Heart left ventricle (tissue), 16 donors: Measurements from ENCODE around the gene ELOVL1. TPM values are rescaled to one million over a fixed set of nuclear protein-coding genes. Genes with fewer than 3 reads are reported as not detected.
A peak's percentile ranks its signal among the peaks of the same experiment; 100 is the strongest.

ENCODE experiments used
- ATAC-seq, 4 donors: fragments of 200-7000 bp; cut with Tn5 transposase; one replicate each; pipeline ENCODE4 v1.9.1; 2020 to 2022; ENCODE audit warnings: moderate library complexity in 4 of 4, mild to moderate bottlenecking in 3 of 4, moderate number of reproducible peaks in 1 of 4
- DNase-seq, 5 donors: peaks; one replicate each; pipeline ENCODE4 v3.0.0-alpha.2; 2020
- H3K27ac ChIP-seq, 12 donors: fragments of 200-600 bp; sonication (generic) in 4 of 12; one replicate each; pipeline versions ENCODE4 v1.5.0 to v1.8.0; 2016 to 2022; ENCODE audit warnings: mild to moderate bottlenecking in 2 of 12
- H3K27me3 ChIP-seq, 9 donors: fragments of 200-600 bp; sonication (generic) in 2 of 9; one replicate each; pipeline versions ENCODE4 v1.5.1 to v1.8.0; 2016 to 2022; ENCODE audit warnings: mild to moderate bottlenecking in 3 of 9
- H3K36me3 ChIP-seq, 9 donors: fragments of 200-600 bp; sonication (generic) in 2 of 9; one replicate each; pipeline versions ENCODE4 v1.5.0 to v1.8.0; 2018 to 2022; ENCODE audit warnings: mild to moderate bottlenecking in 2 of 9
- H3K4me1 ChIP-seq, 12 donors: fragments of 200-600 bp; sonication (generic) in 4 of 12; one replicate each; pipeline versions ENCODE4 v1.5.0 to v1.8.0; 2016 to 2022; ENCODE audit warnings: mild to moderate bottlenecking in 3 of 12
- H3K4me3 ChIP-seq, 12 donors: fragments of 200-600 bp; sonication (generic) in 4 of 12; one replicate each; pipeline versions ENCODE4 v1.5.0 to v1.8.0; 2017 to 2022; ENCODE audit warnings: mild to moderate bottlenecking in 9 of 12, moderate library complexity in 4 of 12
- H3K9me3 ChIP-seq, 12 donors: fragments of 200-600 bp; sonication (generic) in 4 of 12; one replicate each; pipeline versions ENCODE4 v1.5.0 to v1.8.0; 2016 to 2022; ENCODE audit warnings: mild to moderate bottlenecking in 1 of 12
- POLR2A ChIP-seq, 2 donors: fragments of 450-650 bp; IDR thresholded peaks; one replicate each; pipeline ENCODE4 v1.6.1; 2017; ENCODE audit warnings: antibody characterized with exemption in 2 of 2, mild to moderate bottlenecking in 2 of 2, moderate library complexity in 2 of 2
- WGBS, 4 donors: extraction: QIAGEN DNeasy Blood & Tissue Kit in 2 of 4; methylation state at CpG; one replicate each; pipeline versions ENCODE4 v1.1.5 to v1.1.7; 2013 to 2018; 5-methylcytosine and 5-hydroxymethylcytosine counted together
- intact Hi-C, 10 donors: fragments of 100-400 bp; cut with DNase I; formaldehyde crosslinking; loops; one replicate each; pipeline versions ENCODE4 v1.11.1 to v1.14.2; 2022
- polyA plus RNA-seq, 2 donors: library from polyadenylated mRNA; stranded (reverse); fragments of 200-250 nt; gene quantifications; one replicate each; pipeline ENCODE4 v1.2.3, GENCODE V29; 2013
- total RNA-seq, 9 donors: library from RNA; depleted of rRNA in 2 of 9; stranded (reverse); fragments of >200 nt in 2 of 9; fragmentation: NEBNext Ultra II Directional in 3 of 9; extraction: Animal tissue kit (Norgen Biotek cat#: 25700) in 3 of 9; gene quantifications; one replicate each; pipeline versions ENCODE4 v1.1.0 to v1.2.4, GENCODE V29; 2016 to 2023
- TF ChIP-seq, protein P1 (sequence below), 12 donors: fragments of 200-600 bp; sonication (generic) in 4 of 12; IDR thresholded peaks; one replicate each; pipeline versions ENCODE4 v1.5.0 to v1.8.0; 2018 to 2022; ENCODE audit warnings: antibody characterized with exemption in 12 of 12, mild to moderate bottlenecking in 5 of 12
- donor health status: ischemic (EF 13 %, LVEDD 7.1; RV severe dilation, severe dysfunction).
- donor health status: healthy with polysubstance abuse.
- donor health status: DM: no; HTN: yes; CAD: no.
- donor health status: DM: no; HTN: no; CAD: no.
- donor health status: ischemic (EF 25% LVEDD 6.9; RV normal size, moderate dysfunction).
- donor health status: ischemic (EF 25% LVEDD 5.7; RV mildly dilated, moderate dysfunction).
- donor health status: healthy.
- donor health status: DM: yes; HTN: yes; CAD: no.
- donor health status: ischemic (EF 35%, LVEDD 5.7; RV mildly dilated, moderate dysfunction).
- donor health status: nonischemic (EF 11% LVEDD 7.7; RV severe dilation, severe dysfunction).
- donor health status: DM: yes; HTN: yes; CAD: no.
- donor health status: PGD.
- donor health status: ischemic (EF 29% LVEDD 5.4; RV normal size, mild dysfunction).
- donor health status: nonischemic (EF 23%, LVEDD 6.1; RV moderate dilation, normal function).

Gene ELOVL1
- total and polyA plus RNA-seq, 11 donors, result 22.1 to 93.4 (median 33.6) TPM

DNA sequence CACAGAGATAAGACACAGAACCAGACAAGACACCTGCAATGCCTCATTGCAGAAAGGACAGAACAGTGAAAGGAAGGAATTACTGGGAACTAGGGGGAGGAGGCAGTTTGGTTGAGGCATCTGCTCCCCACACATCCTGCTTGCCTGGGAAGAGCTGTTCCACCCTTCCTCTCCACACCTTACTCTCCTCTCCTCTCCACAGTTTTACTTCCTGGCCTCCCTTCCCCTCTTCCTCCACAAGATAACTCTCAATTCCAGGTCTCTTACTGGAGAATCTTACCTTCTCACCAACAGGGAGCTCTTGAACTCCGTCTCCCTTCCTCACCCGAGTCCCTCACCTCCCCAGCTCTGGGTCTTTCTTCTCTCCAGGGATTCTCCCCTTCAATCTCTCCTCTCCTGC lies 2.1 kb downstream of the ELOVL1 start:
- peak overlapping the region in 2 of 12 donors; percentile 91 to 96 for H3K4me3 ChIP-seq
- 75 to 83% (median 80%) methylated on average over 2 of the region's 2 CpGs for WGBS, 4 donors
- DNase-seq (no peak), ATAC-seq (no peak)
- no peaks in the 10 kb centered on the region for H3K27me3 ChIP-seq
- H3K27ac ChIP-seq, result peak overlapping the region in 7 of 12 donors; percentile 91 to 99 (median 97)
- TF ChIP-seq POLR2A (IDR thresholded peaks at IDR 0.05), result no peak
- TF ChIP-seq, protein P1, sequence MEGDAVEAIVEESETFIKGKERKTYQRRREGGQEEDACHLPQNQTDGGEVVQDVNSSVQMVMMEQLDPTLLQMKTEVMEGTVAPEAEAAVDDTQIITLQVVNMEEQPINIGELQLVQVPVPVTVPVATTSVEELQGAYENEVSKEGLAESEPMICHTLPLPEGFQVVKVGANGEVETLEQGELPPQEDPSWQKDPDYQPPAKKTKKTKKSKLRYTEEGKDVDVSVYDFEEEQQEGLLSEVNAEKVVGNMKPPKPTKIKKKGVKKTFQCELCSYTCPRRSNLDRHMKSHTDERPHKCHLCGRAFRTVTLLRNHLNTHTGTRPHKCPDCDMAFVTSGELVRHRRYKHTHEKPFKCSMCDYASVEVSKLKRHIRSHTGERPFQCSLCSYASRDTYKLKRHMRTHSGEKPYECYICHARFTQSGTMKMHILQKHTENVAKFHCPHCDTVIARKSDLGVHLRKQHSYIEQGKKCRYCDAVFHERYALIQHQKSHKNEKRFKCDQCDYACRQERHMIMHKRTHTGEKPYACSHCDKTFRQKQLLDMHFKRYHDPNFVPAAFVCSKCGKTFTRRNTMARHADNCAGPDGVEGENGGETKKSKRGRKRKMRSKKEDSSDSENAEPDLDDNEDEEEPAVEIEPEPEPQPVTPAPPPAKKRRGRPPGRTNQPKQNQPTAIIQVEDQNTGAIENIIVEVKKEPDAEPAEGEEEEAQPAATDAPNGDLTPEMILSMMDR (IDR thresholded peaks at IDR 0.05), result no peak
- intact Hi-C loops, result loop anchor here in 4 of 10 donors (5.0 kb wide), 2 partner anchors 63 to 128 kb away; partner anchors contain the start of gene TIE1 (in 1 of the 4)
- peaks cover 0 to 32% (median 26%) of the 10 kb centered on the region in 12 donors for H3K4me1 ChIP-seq
- peaks cover 3 to 50% (median 47%) of the 10 kb centered on the region in 9 donors for H3K36me3 ChIP-seq
- no peaks in the 10 kb centered on the region for H3K9me3 ChIP-seq

DNA sequence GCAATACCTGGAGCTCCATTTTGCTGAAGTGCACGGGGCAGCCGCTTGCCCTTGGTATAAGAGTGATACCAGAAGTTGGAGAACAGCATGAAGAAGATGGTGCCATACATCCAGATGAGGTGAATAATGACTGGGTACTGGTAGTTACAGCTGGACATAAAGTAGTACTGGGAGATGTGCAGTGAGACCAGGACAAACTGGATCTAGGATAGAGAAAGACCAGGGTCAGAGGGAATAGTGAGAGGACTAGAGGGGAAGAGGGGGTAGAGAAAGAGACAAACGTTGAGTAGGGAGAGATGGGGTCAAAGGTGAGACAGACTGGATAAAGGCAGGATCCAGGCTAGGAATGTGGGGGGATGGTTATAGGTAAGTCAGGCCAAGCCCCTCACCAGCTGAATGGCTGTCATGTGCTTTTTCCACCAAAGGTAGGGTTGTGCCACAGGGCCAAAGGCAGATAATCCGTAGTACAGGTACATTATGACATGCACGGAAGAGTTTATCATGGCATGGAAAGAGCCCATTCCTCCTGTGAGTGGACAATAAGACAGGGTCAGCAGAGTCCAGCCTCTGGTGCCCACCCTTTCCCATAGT lies 3.8 kb downstream of the ELOVL1 start:
- intact Hi-C loops, result no loop called here
- Histone ChIP-seq H3K27me3 (no peaks in the 10 kb centered on the region), H3K4me3 (no peak overlapping the region), H3K9me3 (no peaks in the 10 kb centered on the region), H3K4me1 (peaks cover 0 to 34% (median 26%) of the 10 kb centered on the region in 12 donors), H3K27ac (no peak overlapping the region), H3K36me3 (peaks cover 3 to 53% (median 47%) of the 10 kb centered on the region in 9 donors)
- no peak for DNase-seq
- TF ChIP-seq POLR2A (IDR thresholded peaks at IDR 0.05), result no peak
- TF ChIP-seq, protein P1 (IDR thresholded peaks at IDR 0.05), result no peak
- no peak for ATAC-seq
- WGBS, 4 donors, result 81 to 84% (median 82%) methylated on average over 5 of the region's 5 CpGs

DNA sequence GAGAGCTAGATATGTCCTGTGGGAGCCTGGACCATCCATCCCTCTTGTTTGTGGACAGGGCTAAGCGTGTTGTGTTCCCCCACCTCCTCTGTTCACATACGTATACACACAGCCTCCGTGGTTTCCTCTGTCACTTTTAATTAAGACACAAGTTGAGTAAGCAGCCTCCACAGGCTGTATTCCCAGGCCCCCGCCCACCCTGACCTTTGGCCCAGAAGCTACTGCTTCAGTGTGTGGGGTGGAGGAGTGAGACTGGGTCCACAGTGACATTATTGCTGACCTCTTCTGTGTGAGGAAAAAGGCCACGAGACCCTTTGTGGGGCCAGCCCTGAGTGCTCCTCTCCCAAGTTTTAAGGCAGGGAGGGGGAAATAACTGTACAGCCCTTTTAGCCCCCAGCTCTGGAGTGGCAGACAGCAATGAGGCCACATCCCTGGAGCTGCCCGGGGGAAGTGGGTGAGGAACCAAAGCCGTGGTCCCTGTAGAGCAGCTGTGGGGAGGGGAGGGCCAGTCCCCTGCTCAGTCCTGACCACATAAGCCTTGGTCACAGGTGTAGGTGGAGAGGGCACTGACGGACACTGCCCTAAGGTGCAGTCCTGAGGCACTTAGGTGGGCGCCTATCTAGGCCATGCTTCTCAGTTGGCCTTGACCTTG lies 4.4 kb downstream of the ELOVL1 start:
- peaks cover 0 to 31% (median 22%) of the 10 kb centered on the region in 12 donors for H3K4me1 ChIP-seq
- H3K27ac ChIP-seq, result no peak overlapping the region

DNA sequence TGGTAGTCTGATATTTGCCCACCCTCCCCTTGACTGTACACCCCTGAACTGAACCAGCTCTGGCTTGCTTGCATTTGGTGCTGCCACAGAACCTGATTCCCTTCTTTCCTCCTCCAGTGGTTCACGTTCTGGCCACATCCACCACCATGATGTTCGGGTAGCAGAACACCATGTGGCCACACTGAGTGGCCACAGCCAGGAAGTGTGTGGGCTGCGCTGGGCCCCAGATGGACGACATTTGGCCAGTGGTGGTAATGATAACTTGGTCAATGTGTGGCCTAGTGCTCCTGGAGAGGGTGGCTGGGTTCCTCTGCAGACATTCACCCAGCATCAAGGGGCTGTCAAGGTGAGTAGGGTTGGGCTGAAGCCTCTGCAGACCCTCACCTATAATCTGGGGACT lies 7.2 kb downstream of the ELOVL1 start:
- Histone ChIP-seq H3K36me3 (peaks cover 3 to 52% (median 47%) of the 10 kb centered on the region in 9 donors), H3K27me3 (no peaks in the 10 kb centered on the region), H3K4me3 (peak overlapping the region in 1 of 12 donors; percentile 71)

More for the DNA sequence above, 4.4 kb downstream of the ELOVL1 start:
- ATAC-seq (no peak), DNase-seq (no peak)
- intact Hi-C loops, result no loop called here
- Histone ChIP-seq H3K36me3 (peaks cover 3 to 53% (median 47%) of the 10 kb centered on the region in 9 donors), H3K27me3 (no peaks in the 10 kb centered on the region), H3K9me3 (no peaks in the 10 kb centered on the region), H3K4me3 (no peak overlapping the region)
- 74 to 78% (median 77%) methylated on average over 8 to 9 of the region's 9 CpGs for WGBS, 4 donors
- TF ChIP-seq POLR2A (IDR thresholded peaks at IDR 0.05), result no peak
- TF ChIP-seq, protein P1 (IDR thresholded peaks at IDR 0.05), result no peak

More for the DNA sequence above, 7.2 kb downstream of the ELOVL1 start:
- ATAC-seq (no peak), DNase-seq (no peak)
- 61 to 70% (median 66%) methylated on average over 2 to 4 of the region's 4 CpGs for WGBS, 4 donors
- H3K4me1 ChIP-seq, result peaks cover 0 to 22% (median 13%) of the 10 kb centered on the region in 12 donors
- intact Hi-C loops, result no loop called here
- no peak overlapping the region for H3K27ac ChIP-seq
- H3K9me3 ChIP-seq, result no peaks in the 10 kb centered on the region
- TF ChIP-seq POLR2A (IDR thresholded peaks at IDR 0.05), result no peak
- TF ChIP-seq, protein P1 (IDR thresholded peaks at IDR 0.05), result no peak
